ENCODE measurements around the gene WDR86.

DNA sequence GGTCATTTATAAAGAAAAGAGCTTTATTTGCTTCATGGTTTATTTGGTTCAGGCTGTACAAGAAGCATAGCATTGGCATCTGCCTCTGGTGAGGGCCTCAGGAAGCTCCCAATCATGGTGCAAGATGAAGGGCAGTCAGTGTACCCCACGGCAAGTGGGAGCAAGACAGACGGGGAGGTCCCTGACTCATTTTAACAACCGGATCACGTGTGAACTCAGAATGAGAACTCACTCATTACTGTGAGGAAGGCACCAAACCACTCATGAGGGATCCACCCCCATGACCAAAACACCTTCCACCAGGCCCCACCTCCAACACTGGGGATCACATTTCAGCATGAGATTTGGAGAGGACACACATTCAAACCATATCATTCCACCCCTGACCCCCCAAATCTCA lies 45.9 kb upstream of the WDR86 start:
- TF ChIP-seq MXI1 (conservative IDR thresholded peaks at IDR 0.05; ENCODE audit: poor library complexity, severe bottlenecking) (no peak), EZH2 (IDR thresholded peaks at IDR 0.05; ENCODE audit: borderline replicate concordance, insufficient read depth, low read length, poor library complexity, severe bottlenecking) (no peak), RAD21 (conservative IDR thresholded peaks at IDR 0.05) (no peak), EP300 (conservative IDR thresholded peaks at IDR 0.05; ENCODE audit: poor library complexity, severe bottlenecking) (no peak), SMC3 (conservative IDR thresholded peaks at IDR 0.05; ENCODE audit: poor library complexity) (no peak), POLR2AphosphoS5 (IDR thresholded peaks at IDR 0.05) (no peak)
- TF ChIP-seq, protein P1, sequence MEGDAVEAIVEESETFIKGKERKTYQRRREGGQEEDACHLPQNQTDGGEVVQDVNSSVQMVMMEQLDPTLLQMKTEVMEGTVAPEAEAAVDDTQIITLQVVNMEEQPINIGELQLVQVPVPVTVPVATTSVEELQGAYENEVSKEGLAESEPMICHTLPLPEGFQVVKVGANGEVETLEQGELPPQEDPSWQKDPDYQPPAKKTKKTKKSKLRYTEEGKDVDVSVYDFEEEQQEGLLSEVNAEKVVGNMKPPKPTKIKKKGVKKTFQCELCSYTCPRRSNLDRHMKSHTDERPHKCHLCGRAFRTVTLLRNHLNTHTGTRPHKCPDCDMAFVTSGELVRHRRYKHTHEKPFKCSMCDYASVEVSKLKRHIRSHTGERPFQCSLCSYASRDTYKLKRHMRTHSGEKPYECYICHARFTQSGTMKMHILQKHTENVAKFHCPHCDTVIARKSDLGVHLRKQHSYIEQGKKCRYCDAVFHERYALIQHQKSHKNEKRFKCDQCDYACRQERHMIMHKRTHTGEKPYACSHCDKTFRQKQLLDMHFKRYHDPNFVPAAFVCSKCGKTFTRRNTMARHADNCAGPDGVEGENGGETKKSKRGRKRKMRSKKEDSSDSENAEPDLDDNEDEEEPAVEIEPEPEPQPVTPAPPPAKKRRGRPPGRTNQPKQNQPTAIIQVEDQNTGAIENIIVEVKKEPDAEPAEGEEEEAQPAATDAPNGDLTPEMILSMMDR (IDR thresholded peaks at IDR 0.05; ENCODE audit: poor library complexity, severe bottlenecking), result no peak

Measured in neural cell (in vitro differentiated cells).